Colonic mucosa (tissue), 4 donors: Measurements from ENCODE around the gene MINK1. TPM values are rescaled to one million over a fixed set of nuclear protein-coding genes. Genes with fewer than 3 reads are reported as not detected.

Experiments
- DNase-seq: peaks from one replicate; pipeline ENCODE4 v3.0.0-alpha.2; 2020
- H3K27ac ChIP-seq: fragments of 200-600 bp; one replicate; pipeline ENCODE4 v1.8.0; 2021
- H3K27me3 ChIP-seq: fragments of 200-600 bp; one replicate; pipeline ENCODE4 v1.8.0; 2021
- H3K36me3 ChIP-seq: fragments of 200-600 bp; one replicate; pipeline ENCODE4 v1.8.0; 2021
- H3K4me1 ChIP-seq: fragments of 200-600 bp; one replicate; pipeline ENCODE4 v1.8.0; 2021; ENCODE audit warnings: mild to moderate bottlenecking
- H3K4me3 ChIP-seq: fragments of 200-600 bp; one replicate; pipeline ENCODE4 v1.8.0; 2021
- H3K9ac ChIP-seq, 2 donors: one replicate each; pipeline ENCODE4 v1.7.0; 2013; ENCODE audit warnings: control low read depth in 2 of 2, low read depth in 2 of 2, low read length in 2 of 2
- H3K9me3 ChIP-seq: fragments of 200-600 bp; one replicate; pipeline ENCODE4 v1.8.0; 2021
- intact Hi-C: fragments of 100-400 bp; cut with DNase I; formaldehyde crosslinking; loops from one replicate; pipeline ENCODE4 v1.14.1; 2022
- total RNA-seq, 2 donors: library from RNA; stranded (reverse); fragmentation: NEBNext Ultra II Directional in 1 of 2; extraction: Animal tissue kit (Norgen Biotek cat#: 25700) in 1 of 2; gene quantifications; one replicate each; pipeline ENCODE4 v1.2.1, GENCODE V29; 2021
- TF ChIP-seq, protein P1 (sequence below): fragments of 200-600 bp; IDR thresholded peaks from one replicate; pipeline ENCODE4 v1.8.0; 2022; ENCODE audit warnings: antibody characterized with exemption, mild to moderate bottlenecking
- donor health status: healthy.
- donor health status: DM: no; HTN: no; CAD: no.
- donor health status: DM: no; HTN: no; CAD: no.

MINK1 gene
- total RNA-seq, 2 donors from 2014 or later: 172 to 215 TPM

DNA sequence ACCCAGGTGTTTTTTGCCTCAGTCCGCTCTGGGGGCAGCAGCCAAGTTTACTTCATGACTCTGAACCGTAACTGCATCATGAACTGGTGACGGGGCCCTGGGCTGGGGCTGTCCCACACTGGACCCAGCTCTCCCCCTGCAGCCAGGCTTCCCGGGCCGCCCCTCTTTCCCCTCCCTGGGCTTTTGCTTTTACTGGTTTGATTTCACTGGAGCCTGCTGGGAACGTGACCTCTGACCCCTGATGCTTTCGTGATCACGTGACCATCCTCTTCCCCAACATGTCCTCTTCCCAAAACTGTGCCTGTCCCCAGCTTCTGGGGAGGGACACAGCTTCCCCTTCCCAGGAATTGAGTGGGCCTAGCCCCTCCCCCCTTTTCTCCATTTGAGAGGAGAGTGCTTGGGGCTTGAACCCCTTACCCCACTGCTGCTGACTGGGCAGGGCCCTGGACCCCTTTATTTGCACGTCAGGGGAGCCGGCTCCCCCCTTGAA, 64.1 kb downstream of the MINK1 start:
- no peak overlapping the region for H3K4me3 ChIP-seq
- H3K27ac ChIP-seq: no peak overlapping the region
- DNase-seq: no peak
- peaks cover 3% of the 10 kb centered on the region for H3K27me3 ChIP-seq
- intact Hi-C loops: no loop called here
- no peaks in the 10 kb centered on the region for H3K9me3 ChIP-seq
- peaks cover 14% of the 10 kb centered on the region for H3K4me1 ChIP-seq
- H3K36me3 ChIP-seq: peaks cover 24% of the 10 kb centered on the region
- TF ChIP-seq, protein P1, sequence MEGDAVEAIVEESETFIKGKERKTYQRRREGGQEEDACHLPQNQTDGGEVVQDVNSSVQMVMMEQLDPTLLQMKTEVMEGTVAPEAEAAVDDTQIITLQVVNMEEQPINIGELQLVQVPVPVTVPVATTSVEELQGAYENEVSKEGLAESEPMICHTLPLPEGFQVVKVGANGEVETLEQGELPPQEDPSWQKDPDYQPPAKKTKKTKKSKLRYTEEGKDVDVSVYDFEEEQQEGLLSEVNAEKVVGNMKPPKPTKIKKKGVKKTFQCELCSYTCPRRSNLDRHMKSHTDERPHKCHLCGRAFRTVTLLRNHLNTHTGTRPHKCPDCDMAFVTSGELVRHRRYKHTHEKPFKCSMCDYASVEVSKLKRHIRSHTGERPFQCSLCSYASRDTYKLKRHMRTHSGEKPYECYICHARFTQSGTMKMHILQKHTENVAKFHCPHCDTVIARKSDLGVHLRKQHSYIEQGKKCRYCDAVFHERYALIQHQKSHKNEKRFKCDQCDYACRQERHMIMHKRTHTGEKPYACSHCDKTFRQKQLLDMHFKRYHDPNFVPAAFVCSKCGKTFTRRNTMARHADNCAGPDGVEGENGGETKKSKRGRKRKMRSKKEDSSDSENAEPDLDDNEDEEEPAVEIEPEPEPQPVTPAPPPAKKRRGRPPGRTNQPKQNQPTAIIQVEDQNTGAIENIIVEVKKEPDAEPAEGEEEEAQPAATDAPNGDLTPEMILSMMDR: no peak
- no peak overlapping the region for H3K9ac ChIP-seq

DNA sequence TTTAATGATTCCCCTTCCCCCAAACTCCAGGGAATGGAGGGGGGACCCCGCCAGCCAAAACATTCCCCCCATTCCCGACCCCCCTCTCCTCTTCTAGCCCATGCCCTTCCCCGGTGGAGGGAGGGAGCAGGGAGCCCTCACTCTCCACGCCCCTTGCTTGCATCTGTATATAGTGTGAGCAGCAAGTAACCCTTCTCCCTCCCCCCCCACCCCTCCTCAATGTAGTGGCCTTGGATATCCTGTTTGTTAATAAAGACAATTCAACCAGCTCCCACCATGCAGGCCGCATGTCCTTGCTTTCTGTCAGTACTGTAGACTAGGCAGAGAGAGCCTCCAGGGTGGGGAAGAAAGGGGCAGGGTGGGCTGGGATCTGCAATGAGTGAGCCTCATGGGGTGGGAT, 64.6 kb downstream of the MINK1 start:
- H3K9me3 ChIP-seq: no peaks in the 10 kb centered on the region
- TF ChIP-seq, protein P1: no peak
- no peak overlapping the region for H3K4me3 ChIP-seq
- peaks cover 3% of the 10 kb centered on the region for H3K27me3 ChIP-seq
- no peak overlapping the region for H3K27ac ChIP-seq
- peaks cover 14% of the 10 kb centered on the region for H3K4me1 ChIP-seq
- H3K36me3 ChIP-seq: peaks cover 20% of the 10 kb centered on the region
- intact Hi-C loops: no loop called here
- H3K9ac ChIP-seq: no peak overlapping the region
- DNase-seq: no peak

DNA sequence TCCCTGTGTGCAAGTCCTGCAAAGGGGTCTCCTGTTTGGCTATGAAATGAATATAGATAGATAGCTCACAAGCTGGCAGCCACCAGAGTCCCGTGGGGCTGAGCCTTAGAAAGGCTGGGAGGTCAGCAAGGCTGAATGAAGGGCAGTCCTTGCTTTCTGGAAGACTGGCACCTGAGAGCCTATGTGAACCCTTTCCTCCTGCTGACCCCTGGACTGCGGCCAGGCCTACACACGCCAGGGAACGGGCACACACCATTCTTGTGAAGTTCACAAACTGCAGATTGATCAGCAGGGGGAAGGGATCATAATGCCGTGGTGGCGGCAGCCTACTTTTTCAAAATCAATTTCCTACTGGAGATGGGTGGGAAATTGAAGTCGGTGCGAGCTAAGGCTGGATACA, 65.2 kb downstream of the MINK1 start:
- H3K9ac ChIP-seq: no peak overlapping the region
- H3K36me3 ChIP-seq: peaks cover 15% of the 10 kb centered on the region
- H3K27ac ChIP-seq: no peak overlapping the region
- no peak overlapping the region for H3K4me3 ChIP-seq
- TF ChIP-seq, protein P1: no peak
- DNase-seq: no peak
- H3K9me3 ChIP-seq: no peaks in the 10 kb centered on the region
- H3K27me3 ChIP-seq: peaks cover 3% of the 10 kb centered on the region
- peaks cover 14% of the 10 kb centered on the region for H3K4me1 ChIP-seq
- intact Hi-C loops: no loop called here

DNA sequence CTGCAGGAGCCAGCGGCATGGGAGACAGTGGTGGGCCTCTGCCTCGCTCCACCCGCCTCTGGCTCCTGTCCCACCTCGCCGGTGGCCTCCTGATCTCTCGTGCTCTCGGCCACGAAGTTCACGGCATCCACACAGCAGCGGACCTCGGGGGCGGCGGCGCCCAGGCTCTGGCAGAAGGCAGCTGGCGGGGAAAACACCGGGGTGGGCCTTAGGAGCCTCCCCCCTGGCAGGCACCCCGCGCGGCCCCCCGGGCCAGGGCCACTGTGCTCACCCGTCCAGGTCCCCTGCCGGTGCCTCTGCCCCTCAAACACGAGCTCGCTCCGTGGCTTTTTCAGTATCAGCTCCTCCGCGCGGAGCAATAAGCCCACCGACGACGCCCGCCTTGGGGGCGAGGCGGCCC, 65.8 kb downstream of the MINK1 start:
- peak overlapping the region; percentile 58 for H3K4me3 ChIP-seq
- peaks cover 9% of the 10 kb centered on the region for H3K36me3 ChIP-seq
- intact Hi-C loops: no loop called here
- TF ChIP-seq, protein P1: no peak
- H3K9me3 ChIP-seq: no peaks in the 10 kb centered on the region
- peaks cover 3% of the 10 kb centered on the region for H3K27me3 ChIP-seq
- H3K9ac ChIP-seq: peak overlapping the region; percentile 75 to 82
- peaks cover 14% of the 10 kb centered on the region for H3K4me1 ChIP-seq
- no peak for DNase-seq
- no peak overlapping the region for H3K27ac ChIP-seq

DNA sequence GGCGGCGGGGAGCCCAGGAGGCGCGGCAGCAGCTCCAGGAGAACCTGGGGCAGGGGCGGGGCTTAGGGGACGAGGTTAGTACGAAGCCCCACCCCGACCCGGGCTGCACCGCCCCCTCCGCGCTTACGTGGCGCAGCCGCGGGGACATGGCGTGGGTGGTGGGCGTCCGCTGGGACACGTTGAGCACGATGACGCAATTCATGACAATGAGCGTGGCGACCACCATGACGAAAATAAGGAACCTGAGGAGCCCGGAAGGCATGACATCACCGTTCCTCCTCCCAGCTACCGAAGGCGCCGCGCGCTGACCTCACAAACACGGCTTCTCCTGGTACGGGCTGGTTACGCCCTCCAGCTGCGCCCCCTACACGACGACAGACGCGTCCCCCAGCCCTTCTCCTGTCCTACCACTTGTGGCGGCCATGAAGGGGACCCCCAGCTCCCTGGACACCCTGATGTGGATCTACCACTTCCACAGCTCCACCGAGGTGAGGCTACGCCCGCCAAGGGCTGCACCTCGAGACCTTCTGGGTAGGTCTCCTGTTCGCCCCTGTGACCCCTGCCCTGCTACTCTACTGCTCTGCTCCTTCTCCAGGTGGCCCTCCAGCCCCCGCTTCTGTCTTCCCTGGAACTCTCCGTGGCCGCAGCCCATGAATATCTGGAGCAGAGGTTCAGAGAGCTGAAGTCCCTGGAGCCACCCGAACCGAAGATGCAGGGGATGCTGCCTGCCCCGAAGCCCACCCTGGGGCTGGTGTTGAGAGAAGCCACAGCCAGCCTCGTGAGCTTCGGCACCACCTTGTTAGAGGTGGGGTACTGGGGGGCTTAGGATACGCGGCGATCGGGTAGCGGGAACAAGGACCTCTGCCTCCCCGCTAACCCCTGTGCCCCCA, 66.4 kb downstream of the MINK1 start, which contains the start of gene C17orf107:
TSS of gene C17orf107 (plus strand) at position 196 of the 890 bp plus-strand sequence. CDS start at position 423, 227 bp downstream.
- Histone ChIP-seq H3K27me3 (peaks cover 3% of the 10 kb centered on the region), H3K9ac (peak within 1 kb of the TSS; percentile 75 to 82), H3K4me1 (peaks cover 14% of the 10 kb centered on the region), H3K36me3 (peaks cover 4% of the 10 kb centered on the region), H3K9me3 (no peaks in the 10 kb centered on the region), H3K27ac (no peak within 1 kb of the TSS), H3K4me3 (peak within 1 kb of the TSS; percentile 58)
- intact Hi-C loops: loop anchor here (5.0 kb wide), 1 partner anchor 73 kb away; no protein-coding TSS in a partner anchor
- DNase-seq: peak; percentile 91
- TF ChIP-seq, protein P1: no peak
